DMS 273 (cell line): ENCODE results near the gene OCA2.
"Not testable (repeated sequence)": the region's sequence is repeated elsewhere in the genome, so short reads cannot be mapped to it uniquely, and the experiment has no call there.

Source experiments
- DNase-seq: peaks from one replicate; lab custom pipeline; 2025; ENCODE audit not compliant: unreplicated experiment; lab: John Stamatoyannopoulos, UW

The OCA2 gene

DNA sequence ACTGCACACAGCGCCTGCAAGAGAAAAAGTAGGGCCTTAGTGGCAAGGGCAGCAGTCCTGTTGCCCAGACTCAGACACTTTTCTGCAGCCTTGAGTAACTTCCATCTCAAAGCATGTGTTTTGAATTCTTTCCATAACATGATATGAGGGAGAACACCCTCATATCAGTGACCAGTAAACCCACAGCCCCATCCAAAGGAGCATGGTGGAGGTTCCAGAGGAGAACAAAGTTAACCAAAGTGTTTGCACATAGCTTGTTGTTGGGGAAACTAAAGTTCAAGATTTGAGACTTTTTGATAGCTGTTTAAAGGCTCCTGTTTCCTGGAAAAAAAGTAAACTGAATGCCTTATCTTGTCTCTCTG lies 74.2 kb downstream of the OCA2 start:
- no peak for DNase-seq

DNA sequence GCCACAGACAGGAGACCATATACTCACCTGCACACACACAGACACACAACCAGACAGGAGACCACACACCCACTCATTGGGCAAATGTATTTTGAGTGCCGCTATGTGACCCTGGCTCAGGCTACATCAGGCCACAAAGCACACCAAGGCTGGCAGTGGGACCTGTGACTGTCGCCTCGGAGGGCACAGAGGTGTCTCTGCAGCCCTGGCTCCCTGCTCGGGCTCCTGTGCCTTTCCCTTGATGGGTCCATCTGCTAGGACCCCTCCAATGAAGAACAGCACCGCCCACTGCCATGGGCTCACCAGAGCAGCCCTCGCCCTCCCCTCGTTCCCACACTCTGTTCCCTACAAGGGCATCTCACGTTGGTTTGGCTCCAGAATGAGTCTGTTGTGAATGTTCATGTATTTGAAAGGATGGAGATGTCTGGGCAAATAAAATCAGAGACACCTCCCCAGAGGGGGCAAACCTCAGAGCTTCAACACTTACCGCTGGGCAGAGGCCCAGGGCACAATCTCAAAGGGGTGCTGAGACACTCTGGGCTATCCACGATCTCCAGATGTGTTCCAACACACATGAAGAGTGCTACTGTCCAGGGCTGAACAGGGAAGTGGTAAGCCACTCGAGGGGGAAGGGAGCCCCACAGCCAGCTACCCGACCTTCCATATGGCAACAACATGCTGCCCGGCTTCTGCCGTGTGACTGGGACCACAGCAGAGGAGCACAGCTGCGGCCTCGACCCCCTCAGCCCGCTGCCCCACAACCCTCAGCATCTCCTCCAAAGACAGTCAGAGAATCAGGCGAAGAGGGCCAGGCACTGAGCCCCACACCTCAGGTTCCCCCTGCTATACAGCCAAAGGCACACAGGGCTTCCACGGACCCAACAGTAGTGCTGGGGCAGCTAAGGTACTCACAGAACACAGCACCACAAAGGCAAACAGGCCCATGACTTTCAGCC lies 74.9 kb downstream of the OCA2 start:
- DNase-seq, result no peak

DNA sequence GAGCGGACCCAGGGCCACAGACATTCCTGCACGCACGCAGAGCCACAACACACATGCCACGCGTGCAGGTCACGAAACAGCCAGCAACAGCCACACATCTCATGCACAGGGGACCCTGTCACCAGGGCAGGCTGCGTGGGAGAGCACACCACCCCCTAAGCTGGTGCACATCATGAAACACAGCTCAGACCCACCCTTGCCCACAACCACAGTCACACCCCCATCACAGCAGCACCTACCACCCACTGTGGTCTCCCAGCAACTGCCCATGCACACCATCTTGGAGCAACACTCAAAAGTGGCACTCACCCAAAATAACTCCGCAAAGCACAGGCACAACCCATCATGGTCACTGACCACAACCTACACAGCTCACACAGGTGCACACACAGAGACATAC lies 75.7 kb downstream of the OCA2 start:
- DNase-seq, result no peak

DNA sequence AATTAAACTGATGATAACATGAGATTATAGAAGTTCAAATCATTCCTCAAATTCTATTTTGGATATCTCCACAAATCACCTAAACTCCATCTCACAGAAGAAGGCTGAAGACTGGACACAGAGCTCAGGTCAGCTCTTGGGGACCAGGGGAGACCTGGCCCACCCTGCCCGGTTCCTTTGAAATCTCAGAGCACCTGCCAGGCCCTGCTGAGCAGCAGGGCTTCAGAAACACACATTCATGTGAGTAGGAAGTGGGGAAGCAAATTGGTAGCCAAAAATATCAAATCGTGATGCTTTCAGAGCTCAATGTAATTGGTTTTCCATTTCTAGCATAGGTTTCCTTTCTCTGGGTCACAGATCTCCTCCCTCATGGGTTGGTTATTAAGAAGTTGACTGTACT lies 76.2 kb downstream of the OCA2 start:
- DNase-seq, result no peak

DNA sequence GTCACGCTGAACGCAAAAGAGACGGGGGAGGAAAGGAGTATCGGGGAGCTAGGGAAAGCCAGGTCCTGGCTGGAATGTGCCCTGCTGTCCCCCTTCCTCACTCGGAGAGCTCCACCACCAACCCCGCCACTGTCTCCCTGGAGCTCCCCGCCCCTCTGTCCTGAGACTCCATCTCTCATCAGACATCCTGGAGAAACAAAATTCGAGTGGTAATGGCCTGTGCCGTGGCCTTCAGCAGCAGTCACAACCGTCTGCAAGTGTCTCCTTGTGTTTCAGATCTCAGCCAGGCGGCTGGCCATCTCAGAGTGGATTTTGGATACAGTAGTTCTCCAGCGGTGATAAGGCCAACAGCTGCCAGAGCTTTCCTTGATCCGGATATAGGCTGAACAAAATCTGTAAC lies 76.9 kb downstream of the OCA2 start:
- no peak for DNase-seq

DNA sequence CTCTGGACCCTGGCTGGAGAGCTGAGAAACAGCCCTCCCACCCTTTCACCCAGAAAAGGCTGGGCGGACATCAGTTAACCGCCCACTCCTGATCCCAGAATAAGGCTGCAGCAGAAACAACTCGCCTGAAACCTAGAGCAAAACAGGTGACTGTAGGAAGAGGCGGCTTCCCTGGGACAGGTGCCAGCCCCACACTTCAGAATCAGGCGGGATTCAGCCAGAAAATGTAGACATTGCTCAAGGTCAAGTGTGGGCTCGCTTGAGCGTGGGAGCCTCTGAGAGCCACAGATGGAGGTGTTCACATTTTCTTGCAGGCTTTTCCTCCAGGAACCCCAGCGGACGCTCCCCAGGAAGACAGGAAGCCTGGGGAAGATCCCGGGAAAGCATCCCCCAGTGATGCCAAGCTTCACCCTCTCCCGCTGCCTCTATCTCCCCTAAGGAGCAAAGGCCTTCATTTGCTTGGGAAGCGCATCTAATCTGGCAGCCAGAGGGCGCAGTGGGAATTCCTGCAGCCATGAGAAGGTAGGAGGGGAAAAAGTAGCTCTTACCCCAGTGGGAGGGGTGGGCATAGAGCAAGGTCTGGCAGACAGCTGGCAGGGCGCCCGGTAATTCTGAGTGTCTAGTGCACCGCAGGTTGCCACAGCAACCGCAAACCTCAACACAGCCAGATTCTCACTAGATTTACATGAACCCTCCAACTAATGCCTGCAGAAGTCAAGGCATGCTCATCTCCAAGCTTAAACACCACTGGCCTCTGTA lies 77.7 kb downstream of the OCA2 start:
- peak; percentile 96 for DNase-seq

DNA sequence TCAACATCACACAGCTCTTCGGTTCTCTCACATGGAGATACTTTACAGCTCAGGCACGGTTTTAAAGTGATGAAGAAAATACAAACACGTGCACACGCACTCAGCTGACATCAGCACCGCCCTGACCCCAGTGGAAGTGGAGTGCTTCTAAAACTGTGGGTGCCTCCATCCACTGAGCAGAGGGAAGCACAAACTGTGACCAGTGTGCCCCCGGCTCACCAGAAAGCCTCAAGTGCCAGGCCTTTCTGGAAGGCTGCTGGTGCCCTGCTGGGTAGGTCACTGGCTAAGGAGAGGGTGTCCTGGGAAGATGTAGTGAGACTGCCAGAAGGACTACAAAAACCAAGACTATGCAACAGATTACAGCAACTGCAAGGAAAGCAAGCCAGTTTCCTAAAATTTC lies 78.5 kb downstream of the OCA2 start:
- DNase-seq, result no peak

DNA sequence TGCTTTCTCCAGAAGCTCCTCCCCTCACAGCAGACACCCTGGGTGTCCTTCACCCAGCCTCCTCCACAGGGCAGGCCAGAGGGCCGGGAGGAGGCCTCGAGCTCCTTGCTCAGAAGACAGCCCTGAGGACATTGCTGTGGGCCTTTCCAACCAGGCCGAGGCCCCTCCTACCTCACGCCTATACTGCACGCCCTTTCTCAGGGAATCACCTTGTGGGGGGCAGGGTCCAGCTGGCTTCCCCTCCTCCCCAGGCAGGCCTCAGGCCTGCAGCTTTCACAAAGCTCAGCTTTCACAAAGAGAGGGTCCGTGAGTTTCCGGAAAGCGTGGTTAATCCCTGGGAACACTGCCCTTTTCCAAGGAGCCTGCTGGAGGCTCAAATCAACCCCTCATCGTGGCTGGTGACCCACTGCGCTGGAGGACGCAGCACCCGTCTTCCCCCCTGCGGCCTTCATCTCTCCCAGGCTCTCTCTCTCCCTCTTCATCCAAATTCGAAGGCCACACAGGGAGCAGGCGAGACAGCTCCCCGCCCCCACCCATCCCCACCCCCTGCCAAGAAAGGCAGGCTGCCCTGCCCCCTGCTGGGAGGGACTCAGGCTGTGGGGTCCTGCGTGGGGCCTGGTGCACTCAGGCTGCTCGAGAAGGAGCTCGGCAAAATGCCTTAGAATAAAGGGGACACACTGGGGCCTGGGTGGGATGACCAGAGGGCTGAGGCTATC lies 79.4 kb downstream of the OCA2 start:
- peak; percentile 16 for DNase-seq

DNA sequence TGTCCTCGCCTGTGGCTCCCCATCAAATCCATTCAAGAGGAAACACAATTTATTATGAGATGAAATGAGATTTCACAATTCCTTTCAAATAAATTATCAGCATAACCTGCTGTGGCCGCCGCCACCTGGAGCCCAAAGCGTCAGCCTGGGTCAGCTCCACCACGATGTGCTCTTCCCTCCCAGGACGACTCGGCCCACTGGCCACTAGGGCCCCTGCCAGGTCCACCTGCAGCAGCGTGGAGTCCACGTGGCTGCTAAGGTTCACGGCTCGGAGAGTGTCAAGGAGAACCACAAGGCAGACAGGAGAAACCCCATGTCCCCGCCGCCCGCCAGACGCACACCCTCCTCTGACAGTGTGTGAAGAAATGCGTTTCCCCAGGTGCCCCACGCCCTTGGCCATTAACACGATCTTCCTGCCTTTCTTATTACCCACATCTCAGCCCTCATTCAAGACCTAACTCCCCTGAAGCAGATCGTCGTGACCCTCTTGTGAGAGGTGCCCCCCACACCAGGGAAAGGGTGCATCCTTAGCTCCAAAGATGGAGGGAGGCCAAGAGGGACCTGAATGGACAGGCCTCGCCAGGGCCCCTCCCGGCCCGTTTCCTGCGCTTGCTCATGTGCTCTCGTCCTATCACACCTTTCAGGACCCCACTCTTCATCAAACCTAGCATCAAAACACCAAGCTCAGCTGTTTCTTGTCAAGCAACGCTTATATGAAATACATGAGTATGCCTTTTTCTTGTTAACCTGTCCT lies 80.6 kb downstream of the OCA2 start:
- DNase-seq, result no peak

DNA sequence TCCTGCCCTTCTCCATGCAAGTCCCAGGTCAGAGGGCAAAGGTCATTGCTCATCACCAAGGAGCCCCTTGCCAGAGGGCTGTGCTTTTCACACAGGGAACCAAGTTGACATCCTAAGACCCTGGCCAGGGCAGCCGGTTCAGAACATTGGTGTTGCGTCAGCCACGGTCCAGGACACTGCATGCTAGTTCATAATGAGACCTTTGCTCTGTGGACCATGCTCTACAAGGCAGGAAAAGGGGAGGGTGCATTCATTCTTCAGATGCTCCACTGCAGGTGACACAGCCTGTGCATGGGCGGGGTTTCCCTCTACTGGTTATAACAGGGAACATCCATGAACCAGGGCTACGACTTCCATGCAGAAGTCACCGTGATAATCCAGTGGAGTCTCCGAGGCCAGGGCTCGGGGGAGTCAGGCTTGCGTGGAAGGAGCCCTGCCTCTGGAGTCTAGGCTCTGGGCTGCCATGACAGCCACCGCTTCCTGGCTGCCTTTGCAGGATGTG lies 81.6 kb downstream of the OCA2 start:
- DNase-seq, result peak; percentile 59

DNA sequence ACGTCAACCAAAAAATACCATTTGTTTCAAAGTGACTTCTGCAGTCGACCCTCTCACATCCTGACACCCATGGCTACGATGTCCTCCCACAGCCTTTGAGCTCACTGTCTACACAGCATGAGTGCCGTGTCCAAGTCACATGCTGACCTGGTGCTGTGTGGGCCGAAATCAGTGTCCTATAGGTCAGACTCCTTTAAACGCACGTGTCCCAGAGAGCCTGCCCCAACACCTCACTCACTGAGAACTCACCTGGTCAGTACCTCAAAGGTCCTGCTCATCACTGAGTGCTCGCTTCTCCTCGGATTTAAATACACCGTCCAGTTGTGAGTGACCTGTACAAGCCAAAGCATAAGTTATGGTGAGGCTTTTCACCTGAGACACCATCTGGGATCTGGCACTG lies 83.3 kb downstream of the OCA2 start:
- DNase-seq, result no peak

DNA sequence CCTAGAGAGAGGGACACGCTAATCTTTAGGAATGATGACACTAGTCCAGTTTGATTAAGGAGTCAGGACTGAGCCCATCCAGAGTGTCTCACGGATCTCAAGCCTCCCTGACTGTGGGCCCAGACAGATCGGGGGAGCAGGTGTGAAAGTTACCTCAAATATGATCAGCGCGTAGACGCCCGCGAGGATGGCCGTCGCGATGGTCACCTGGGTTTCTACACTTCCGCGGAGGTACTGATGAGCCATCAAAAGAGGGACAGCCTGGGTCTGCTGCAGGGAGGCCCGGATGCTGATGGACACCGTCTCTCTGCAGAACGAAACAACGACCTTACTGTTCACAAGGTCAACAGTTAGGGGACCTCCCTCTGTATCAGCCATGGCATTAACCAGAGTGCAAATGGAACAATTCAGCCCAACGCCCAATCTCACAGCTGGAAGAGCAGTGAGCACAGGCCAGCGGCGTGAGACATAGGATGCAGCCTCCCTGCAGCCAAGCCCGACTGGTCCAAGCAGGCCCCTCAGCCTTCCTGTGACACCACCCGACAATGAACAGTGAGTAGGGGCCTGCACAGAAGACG lies 84.4 kb downstream of the OCA2 start:
- no peak for DNase-seq

DNA sequence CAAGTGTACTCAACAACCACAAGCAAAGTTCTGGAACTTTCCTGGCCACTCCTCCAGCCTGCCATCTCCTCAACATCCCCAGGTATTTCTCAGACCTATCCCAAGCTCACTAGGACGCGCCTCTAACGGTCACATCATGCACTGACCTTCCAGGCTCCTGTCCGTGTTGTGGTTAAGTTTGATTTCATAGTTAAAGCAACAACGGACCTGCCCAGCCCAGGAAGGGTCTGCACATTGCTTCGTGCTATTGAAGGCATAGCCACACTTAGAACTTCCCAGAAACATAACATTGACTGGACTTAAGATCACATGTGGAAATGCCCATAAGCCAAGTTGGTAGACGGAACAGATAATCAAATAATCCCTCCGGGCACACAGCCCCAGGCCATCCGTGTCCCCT lies 85.1 kb downstream of the OCA2 start:
- DNase-seq, result no peak

DNA sequence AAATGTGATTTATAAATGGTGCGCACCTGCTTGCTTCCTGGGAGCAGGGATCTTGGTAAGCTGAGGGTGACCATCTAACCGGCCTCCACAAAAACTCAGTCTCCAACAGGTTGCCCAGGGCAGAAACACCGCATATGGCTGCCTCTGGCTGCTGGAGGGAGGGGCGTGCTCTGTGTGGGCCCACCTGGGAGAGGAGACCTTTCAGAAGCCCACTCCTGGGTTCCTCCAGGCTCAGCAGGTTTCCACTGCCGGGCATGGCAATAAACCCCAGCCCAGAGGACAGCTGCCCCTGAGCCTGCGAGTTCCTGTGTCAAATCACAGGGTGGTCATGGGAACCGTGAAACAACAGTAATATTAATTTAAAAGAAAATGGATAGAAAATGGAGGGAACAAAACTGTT lies 85.6 kb downstream of the OCA2 start:
- DNase-seq, result no peak

DNA sequence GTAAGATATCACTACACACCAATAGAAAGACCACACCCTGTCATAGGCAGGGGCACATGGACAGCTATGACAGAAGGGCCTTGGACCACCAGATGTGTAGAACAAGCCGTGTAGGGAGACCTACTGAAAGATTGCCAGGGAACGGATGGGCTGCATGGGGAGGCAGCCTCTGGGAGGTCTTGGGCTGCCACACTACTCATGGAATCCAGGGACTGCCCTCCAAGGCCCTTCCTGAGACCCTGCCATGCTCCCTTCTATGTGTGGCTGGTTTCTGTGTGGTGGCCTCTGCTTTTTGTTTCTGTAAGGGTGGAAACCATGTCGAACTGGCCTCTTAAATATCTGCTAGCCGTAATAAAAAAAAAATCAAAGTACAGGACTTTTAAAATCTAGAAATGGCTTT lies 86.9 kb downstream of the OCA2 start:
- DNase-seq, result no peak

DNA sequence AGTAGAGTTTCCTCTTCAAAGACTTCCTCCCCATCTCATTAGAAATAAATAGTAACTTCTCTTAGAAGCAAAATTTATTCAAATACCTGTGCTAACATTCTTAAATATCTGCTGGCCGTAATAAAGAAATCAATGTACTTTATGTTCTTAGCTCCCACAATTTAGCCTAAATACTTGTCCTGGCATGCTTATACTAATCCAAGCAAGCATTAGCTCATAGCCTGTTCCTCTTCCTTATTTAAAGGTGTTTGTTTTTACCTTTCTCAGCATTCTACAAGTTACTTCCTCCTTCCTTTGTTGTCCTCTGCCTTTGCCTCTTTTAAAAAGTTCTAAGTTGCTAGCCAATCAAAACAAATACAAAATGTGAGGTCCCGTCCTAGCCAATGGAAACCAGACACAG lies 90.9 kb downstream of the OCA2 start:
- not testable (repeated sequence) for DNase-seq

DNA sequence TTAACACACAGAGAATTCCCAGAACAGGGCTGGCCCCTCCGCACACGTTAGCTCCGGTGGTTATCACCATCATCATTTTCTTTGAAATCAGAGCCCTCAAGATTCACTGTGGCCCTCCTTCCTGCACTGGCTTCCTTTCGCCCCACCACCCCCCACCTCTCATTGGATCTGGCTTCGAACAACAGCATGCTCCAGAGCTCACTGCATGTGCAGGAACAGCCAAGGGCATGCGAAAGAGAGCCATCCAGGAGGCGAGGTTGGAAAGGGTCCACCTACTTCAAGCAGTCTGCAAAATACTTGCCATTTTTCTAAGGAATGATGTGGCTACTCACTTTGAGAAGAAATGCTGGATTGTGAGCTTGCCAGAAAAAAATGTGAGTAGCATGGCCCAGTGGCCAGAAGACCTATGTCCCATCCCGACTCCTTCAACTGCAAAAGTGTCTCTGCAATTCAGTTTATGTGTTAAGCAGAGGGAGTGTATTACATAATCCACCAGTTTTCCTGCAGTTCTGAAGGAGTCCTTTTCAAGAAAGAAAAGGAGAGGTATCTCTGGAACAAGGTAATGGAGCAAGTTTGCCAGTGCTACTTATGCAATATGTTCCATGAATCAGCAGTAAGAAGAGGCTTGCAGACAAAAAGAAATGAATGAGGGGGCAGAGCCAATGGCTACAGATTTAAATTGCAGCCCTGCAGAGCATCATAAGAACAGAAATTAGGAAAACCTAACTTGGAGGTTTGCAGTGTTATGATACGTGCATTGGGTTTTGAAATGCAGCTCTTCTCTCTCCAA lies 92.8 kb downstream of the OCA2 start:
- DNase-seq, result no peak

DNA sequence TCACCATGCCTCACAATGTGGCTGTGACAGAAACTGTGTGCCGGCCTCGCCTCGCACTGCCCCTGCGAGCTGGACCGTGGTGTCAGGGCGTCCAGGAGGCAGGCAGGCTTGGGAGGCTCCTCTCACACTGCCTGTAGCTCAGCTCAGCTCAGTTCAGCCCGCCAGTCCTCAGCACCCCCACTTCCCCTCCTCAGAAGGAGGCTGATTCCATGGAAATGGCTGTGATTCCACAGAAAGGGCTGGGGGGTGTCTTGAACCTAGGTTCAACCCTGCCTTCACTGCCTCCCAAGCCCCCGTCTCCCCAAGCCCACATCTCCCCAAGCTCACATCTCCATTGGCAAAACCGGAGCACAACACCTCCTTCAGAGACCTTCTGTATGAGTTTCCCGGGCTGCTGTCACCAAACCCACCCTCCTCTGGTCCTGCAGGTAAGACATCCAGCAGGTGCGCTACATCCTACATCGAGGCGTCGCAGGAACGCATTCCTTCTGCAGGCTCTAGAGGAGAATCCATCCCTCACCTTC lies 94.0 kb downstream of the OCA2 start:
- DNase-seq, result no peak
